Progenitor cell of endocrine pancreas (in vitro differentiated cells): ENCODE data around the gene COL19A1. TPM values are rescaled to one million over a fixed set of nuclear protein-coding genes. Genes with fewer than 3 reads are reported as not detected.

ENCODE experiments used
- DNase-seq: peaks from one replicate; pipeline ENCODE4 v3.0.0; 2021; ENCODE audit warnings: low spot score; ENCODE audit not compliant: unreplicated experiment
- H3K27ac Mint-ChIP-seq: 2 replicates; pipeline ENCODE4 v1.8.0; 2021; ENCODE audit warnings: mild to moderate bottlenecking, moderate library complexity, mixed read lengths
- H3K27me3 Mint-ChIP-seq: 2 replicates; pipeline ENCODE4 v1.8.0; 2021; ENCODE audit warnings: mixed read lengths
- H3K36me3 Mint-ChIP-seq: 2 replicates; pipeline ENCODE4 v1.8.0; 2022; ENCODE audit warnings: mixed read lengths; ENCODE audit not compliant: insufficient read depth
- H3K4me1 Mint-ChIP-seq: 2 replicates; pipeline ENCODE4 v1.8.0; 2021; ENCODE audit warnings: low read depth, mixed read lengths
- H3K4me3 Mint-ChIP-seq: 2 replicates; pipeline ENCODE4 v1.8.0; 2021; ENCODE audit warnings: low read depth, mild to moderate bottlenecking, moderate library complexity, mixed read lengths
- H3K9me3 Mint-ChIP-seq: 2 replicates; pipeline ENCODE4 v1.8.0; 2021; ENCODE audit warnings: low read depth, mixed read lengths
- total RNA-seq: library from RNA; stranded (reverse); gene quantifications from 2 replicates; pipeline ENCODE4 v1.2.1, GENCODE V29; 2021
- TF ChIP-seq, protein P1 (sequence below): fragments of 200-600 bp; sonication (generic); IDR thresholded peaks from one replicate; pipeline ENCODE4 v1.5.0; 2021; ENCODE audit warnings: antibody characterized with exemption, mild to moderate bottlenecking; ENCODE audit not compliant: unreplicated experiment

COL19A1 gene
- total RNA-seq, 1 donor from 2014 or later: 2.3 TPM

DNA sequence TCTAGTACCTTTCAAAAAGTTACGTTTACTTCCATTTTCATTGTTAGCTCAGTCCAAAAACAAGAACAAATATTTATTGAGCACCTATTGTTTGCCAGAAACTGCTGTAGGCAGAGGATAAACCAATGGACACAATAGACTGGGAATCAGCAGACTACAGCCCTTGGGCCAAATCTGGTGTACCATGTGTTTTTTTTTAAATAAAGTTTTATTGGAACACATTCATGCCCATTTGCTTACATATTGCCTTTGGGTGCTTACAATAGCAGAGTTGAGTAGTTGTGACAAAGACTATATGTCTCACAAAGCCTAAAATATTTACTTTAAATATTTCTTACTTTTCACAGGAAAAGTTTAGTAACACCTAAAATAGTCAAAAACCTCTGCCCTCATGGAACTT, 220.4 kb downstream of the COL19A1 start:
- Mint-ChIP-seq H3K4me3 (no peak overlapping the region), H3K4me1 (no peaks in the 10 kb centered on the region), H3K27ac (no peak overlapping the region), H3K9me3 (no peaks in the 10 kb centered on the region), H3K27me3 (no peaks in the 10 kb centered on the region), H3K36me3 (no peaks in the 10 kb centered on the region)
- no peak for DNase-seq
- TF ChIP-seq, protein P1, sequence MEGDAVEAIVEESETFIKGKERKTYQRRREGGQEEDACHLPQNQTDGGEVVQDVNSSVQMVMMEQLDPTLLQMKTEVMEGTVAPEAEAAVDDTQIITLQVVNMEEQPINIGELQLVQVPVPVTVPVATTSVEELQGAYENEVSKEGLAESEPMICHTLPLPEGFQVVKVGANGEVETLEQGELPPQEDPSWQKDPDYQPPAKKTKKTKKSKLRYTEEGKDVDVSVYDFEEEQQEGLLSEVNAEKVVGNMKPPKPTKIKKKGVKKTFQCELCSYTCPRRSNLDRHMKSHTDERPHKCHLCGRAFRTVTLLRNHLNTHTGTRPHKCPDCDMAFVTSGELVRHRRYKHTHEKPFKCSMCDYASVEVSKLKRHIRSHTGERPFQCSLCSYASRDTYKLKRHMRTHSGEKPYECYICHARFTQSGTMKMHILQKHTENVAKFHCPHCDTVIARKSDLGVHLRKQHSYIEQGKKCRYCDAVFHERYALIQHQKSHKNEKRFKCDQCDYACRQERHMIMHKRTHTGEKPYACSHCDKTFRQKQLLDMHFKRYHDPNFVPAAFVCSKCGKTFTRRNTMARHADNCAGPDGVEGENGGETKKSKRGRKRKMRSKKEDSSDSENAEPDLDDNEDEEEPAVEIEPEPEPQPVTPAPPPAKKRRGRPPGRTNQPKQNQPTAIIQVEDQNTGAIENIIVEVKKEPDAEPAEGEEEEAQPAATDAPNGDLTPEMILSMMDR: no peak

DNA sequence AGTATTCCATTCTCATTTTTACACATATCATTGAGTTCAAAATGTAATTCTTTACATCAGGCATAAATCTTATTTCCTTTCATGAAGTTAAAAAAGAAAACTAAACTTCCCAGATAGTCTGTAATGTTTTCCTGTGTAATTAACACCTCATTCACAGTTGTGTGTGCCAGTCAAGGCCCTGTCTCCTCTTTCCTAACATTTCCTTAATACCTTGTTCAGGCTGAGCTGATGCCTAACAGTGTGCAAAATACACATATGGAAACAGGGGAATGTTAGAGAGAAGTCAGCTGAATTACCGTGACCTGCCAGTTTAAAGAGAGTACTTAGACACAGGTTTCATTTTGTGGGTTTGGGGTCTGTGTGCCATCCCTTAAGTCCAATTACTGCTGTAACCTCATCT, 227.8 kb downstream of the COL19A1 start:
- Mint-ChIP-seq H3K27me3 (no peaks in the 10 kb centered on the region), H3K27ac (no peak overlapping the region), H3K4me1 (peaks cover 4% of the 10 kb centered on the region), H3K36me3 (peaks cover 3% of the 10 kb centered on the region), H3K4me3 (no peak overlapping the region), H3K9me3 (peaks cover 6% of the 10 kb centered on the region)
- no peak for DNase-seq
- TF ChIP-seq, protein P1: no peak

DNA sequence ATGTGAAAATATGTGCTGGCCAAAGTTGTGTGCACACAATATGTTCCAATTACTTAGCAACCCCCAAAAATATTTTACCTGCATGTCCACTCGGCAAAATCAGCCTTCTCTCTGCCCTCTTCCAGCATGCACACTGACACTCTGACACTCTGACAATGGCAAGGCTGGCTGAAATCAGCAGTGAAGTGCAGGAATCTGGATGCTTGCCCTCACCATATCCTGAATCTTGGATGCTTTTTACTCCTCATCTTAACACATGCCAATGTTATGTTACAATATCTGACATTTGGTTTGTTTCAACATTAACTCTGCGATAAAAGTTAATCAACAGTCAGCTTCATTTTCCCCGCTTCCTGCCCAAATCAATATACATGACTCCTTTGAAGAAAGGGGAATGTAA, 233.4 kb downstream of the COL19A1 start:
- Mint-ChIP-seq H3K9me3 (peaks cover 10% of the 10 kb centered on the region), H3K4me3 (peak overlapping the region; percentile 25), H3K27ac (peak overlapping the region; percentile 87), H3K36me3 (peaks cover 3% of the 10 kb centered on the region), H3K27me3 (no peaks in the 10 kb centered on the region), H3K4me1 (peaks cover 23% of the 10 kb centered on the region)
- DNase-seq: no peak
- TF ChIP-seq, protein P1: no peak

DNA sequence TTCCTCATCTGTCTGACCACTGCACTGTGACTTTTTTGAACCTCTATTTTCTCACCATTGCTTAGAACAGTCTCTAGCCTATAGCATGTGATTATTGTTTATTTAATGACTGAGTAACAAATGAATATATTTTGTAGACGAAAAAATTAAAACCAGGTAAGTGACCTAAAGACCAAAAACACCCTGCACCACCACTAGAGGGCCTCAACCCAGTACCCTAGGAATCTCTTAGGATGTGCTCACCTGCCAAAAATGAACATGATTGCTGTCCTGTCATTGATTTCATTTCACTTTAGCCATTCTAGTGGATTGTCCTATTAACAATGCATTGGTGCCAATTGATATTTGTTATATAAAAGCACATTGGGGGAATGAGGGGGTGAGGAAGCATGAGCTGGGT, 237.4 kb downstream of the COL19A1 start:
- no peak for DNase-seq
- H3K9me3 Mint-ChIP-seq: peaks cover 4% of the 10 kb centered on the region
- H3K36me3 Mint-ChIP-seq: no peaks in the 10 kb centered on the region
- H3K27me3 Mint-ChIP-seq: no peaks in the 10 kb centered on the region
- peaks cover 25% of the 10 kb centered on the region for H3K4me1 Mint-ChIP-seq
- no peak overlapping the region for H3K4me3 Mint-ChIP-seq
- H3K27ac Mint-ChIP-seq: no peak overlapping the region
- TF ChIP-seq, protein P1: peak; percentile 29

DNA sequence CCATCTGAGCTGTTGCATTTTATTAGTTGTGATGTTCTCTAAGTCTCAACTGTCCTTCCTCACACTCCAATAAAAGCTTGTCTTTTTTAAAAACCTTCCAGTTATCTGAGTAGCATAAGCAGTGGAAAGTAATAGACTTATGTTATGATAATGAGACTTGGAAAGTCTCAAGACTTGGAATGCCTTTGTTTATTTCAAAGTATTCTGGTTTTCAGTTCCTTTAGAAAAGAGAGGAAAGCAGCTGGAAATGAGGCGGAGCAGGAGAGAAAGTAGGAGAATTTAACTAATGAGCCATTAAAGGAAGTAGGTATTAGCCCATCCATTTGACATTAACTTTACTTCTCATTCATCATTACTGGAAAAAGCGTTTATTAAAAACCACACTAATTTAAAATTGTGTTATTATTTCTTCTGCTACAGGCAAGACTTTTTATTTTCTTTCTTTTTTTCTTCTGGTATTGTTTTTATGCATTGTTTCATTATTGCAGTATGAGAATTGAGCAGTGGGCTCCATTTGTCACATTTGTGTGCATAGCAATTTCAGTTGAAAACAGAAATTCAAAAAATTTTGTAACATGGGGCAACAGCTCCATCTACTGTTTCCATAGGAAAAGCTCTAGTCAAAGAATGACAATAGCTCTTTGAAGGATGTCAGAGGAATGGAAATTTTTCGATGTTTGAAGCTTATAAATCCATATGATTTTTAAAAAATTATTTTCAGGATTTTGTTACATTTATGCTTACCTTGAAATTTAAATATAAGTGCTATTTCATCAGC, 241.7 kb downstream of the COL19A1 start:
- no peak overlapping the region for H3K27ac Mint-ChIP-seq
- no peak for DNase-seq
- H3K9me3 Mint-ChIP-seq: peaks cover 4% of the 10 kb centered on the region
- no peak overlapping the region for H3K4me3 Mint-ChIP-seq
- H3K36me3 Mint-ChIP-seq: no peaks in the 10 kb centered on the region
- no peaks in the 10 kb centered on the region for H3K27me3 Mint-ChIP-seq
- TF ChIP-seq, protein P1: peak; percentile 89
- H3K4me1 Mint-ChIP-seq: peaks cover 6% of the 10 kb centered on the region
